Left ventricle myocardium inferior (tissue), 1 donor: ENCODE results near the gene RNF149. TPM values are rescaled to one million over a fixed set of nuclear protein-coding genes. Genes with fewer than 3 reads are reported as not detected.
A peak's percentile ranks its signal among the peaks of the same experiment; 100 is the strongest.
"Not testable (repeated sequence)": the region's sequence is repeated elsewhere in the genome, so short reads cannot be mapped to it uniquely, and the experiment has no call there.

Experiments
- DNase-seq: peaks from one replicate; pipeline ENCODE4 v3.0.0-alpha.2; 2020
- H3K27ac ChIP-seq: fragments of 200-600 bp; replicated peaks from 2 replicates; pipeline ENCODE4 v1.8.0; 2021
- H3K27me3 ChIP-seq: fragments of 200-600 bp; 2 replicates; pipeline ENCODE4 v1.8.0; 2021; ENCODE audit warnings: low read depth
- H3K36me3 ChIP-seq: fragments of 200-600 bp; 2 replicates; pipeline ENCODE4 v1.8.0; 2021
- H3K4me1 ChIP-seq: fragments of 200-600 bp; 2 replicates; pipeline ENCODE4 v1.8.0; 2021
- H3K4me3 ChIP-seq: fragments of 200-600 bp; 2 replicates; pipeline ENCODE4 v1.8.0; 2021; ENCODE audit warnings: mild to moderate bottlenecking, moderate library complexity
- H3K9me3 ChIP-seq: fragments of 200-600 bp; replicated peaks from 2 replicates; pipeline ENCODE4 v1.8.0; 2021
- intact Hi-C: fragments of 100-400 bp; cut with micrococcal nuclease; formaldehyde crosslinking; loops from one replicate; pipeline ENCODE4 v1.11.0; 2022
- total RNA-seq: library from RNA; stranded (reverse); fragmentation: NEBNext Ultra II Directional; extraction: Animal tissue kit (Norgen Biotek cat#: 25700); gene quantifications from one replicate; pipeline ENCODE4 v1.2.1, GENCODE V29; 2021
- TF ChIP-seq, protein P1 (sequence below): fragments of 200-600 bp; IDR thresholded peaks from 2 replicates; pipeline ENCODE4 v1.8.0; 2021; ENCODE audit warnings: antibody characterized with exemption, mild to moderate bottlenecking, borderline replicate concordance
- donor health status: DM: no; HTN: yes; CAD: no; lungs with severe emphysema.

The RNF149 gene
- total RNA-seq, 1 donor from 2014 or later: 12.0 TPM

DNA sequence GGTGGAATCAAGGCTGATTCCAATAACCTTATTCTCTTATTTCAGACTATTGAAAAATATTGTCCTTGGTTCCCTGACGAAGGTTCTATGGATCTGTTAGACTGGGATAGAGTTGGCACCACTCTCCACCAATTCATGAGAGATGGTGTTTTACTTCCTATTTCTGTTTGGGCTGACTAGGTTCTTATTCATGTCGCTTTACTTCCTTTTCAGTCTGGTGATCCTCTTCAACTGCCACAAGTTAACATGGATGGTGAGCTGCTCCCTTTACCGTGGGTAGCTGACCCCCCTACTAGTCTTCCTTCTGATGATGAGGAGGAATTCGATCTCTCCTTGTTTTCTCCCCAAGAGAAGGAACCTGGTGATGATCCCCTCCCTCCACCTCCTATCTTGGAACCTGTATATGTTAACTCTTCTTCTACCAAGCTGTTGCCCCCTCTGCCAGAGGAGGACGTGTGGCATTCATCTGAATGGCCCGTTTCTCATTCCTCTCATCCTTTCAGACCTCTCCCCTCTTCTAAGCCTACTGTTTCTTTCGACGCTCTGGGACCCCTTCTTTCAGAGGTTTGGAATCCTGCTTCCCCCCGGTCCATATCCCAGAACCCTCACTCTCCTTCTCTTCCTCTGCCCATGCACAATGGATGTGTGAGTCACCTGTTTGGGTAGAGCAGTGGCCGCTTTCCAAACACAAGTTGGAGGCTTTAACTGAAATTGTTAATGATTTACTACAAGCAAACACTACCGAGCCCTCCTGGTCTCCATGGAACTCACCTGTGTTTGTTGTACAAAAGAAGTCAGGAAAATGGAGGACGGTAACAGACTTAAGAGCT is 69.4 kb downstream of the RNF149 start:
- TF ChIP-seq, protein P1, sequence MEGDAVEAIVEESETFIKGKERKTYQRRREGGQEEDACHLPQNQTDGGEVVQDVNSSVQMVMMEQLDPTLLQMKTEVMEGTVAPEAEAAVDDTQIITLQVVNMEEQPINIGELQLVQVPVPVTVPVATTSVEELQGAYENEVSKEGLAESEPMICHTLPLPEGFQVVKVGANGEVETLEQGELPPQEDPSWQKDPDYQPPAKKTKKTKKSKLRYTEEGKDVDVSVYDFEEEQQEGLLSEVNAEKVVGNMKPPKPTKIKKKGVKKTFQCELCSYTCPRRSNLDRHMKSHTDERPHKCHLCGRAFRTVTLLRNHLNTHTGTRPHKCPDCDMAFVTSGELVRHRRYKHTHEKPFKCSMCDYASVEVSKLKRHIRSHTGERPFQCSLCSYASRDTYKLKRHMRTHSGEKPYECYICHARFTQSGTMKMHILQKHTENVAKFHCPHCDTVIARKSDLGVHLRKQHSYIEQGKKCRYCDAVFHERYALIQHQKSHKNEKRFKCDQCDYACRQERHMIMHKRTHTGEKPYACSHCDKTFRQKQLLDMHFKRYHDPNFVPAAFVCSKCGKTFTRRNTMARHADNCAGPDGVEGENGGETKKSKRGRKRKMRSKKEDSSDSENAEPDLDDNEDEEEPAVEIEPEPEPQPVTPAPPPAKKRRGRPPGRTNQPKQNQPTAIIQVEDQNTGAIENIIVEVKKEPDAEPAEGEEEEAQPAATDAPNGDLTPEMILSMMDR: no peak
- peaks cover 10% of the 10 kb centered on the region for H3K9me3 ChIP-seq

DNA sequence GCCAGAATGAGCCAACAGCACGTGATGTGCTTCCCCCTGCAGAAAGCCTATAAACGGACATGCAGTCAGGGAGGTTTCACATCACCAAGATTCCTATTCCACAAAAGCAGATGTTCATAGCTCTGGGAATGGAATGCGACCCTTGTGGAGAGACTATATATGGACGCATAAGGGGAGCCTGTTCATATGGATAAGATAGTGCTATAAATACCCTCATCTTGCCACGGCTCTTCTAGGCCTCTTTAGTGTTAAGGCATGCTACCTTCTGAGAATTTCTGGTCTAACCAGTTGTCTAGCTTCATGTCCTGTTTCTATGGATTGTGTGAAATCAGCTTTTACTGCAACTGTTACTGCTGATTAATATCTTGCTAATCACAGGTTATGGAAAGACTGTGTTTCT is 70.6 kb downstream of the RNF149 start:
- H3K27ac ChIP-seq, H3K27me3 ChIP-seq, H3K36me3 ChIP-seq, DNase-seq, H3K4me3 ChIP-seq, intact Hi-C loops: not testable (repeated sequence)
- peaks cover 10% of the 10 kb centered on the region for H3K9me3 ChIP-seq
- H3K4me1 ChIP-seq: peaks cover 41% of the 10 kb centered on the region

More for the DNA sequence above, 69.4 kb downstream of the RNF149 start:
- no peak for DNase-seq
- intact Hi-C loops: no loop called here
- no peaks in the 10 kb centered on the region for H3K36me3 ChIP-seq
- H3K27ac ChIP-seq: no peak overlapping the region
- H3K4me1 ChIP-seq: peaks cover 40% of the 10 kb centered on the region
- H3K27me3 ChIP-seq: no peaks in the 10 kb centered on the region
- H3K4me3 ChIP-seq: no peak overlapping the region

DNA sequence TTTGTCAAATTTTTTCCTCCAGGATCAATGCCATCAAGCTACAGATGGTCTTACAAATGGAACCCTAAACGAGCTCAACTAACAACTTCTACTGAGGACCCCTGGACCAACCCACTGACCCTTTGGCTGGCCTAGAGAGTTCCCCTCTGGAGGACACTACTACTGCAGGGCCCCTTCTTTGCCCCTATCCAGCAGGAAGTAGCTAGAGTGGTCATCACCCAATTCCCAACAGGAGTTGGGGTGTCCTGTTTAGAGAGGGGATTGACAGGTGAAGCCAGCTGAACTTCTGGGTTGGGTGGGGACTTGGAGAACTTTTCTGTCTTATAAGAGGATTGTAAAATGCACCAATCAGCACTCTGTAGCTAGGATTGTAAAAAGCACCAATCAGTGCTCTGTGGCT is 72.5 kb downstream of the RNF149 start:
- intact Hi-C loops, H3K4me3 ChIP-seq, H3K27ac ChIP-seq, H3K36me3 ChIP-seq, DNase-seq, H3K27me3 ChIP-seq: not testable (repeated sequence)
- Histone ChIP-seq H3K9me3 (peaks cover 10% of the 10 kb centered on the region), H3K4me1 (peaks cover 35% of the 10 kb centered on the region)

GRCh38 chr2:101234169-101234938 is 74.1 kb downstream of the RNF149 start:
- Histone ChIP-seq H3K4me3 (no peak overlapping the region), H3K27me3 (no peaks in the 10 kb centered on the region), H3K4me1 (peaks cover 24% of the 10 kb centered on the region), H3K36me3 (no peaks in the 10 kb centered on the region), H3K27ac (peak overlapping the region; percentile 48), H3K9me3 (peaks cover 10% of the 10 kb centered on the region)
- TF ChIP-seq, protein P1: no peak
- intact Hi-C loops: no loop called here
- DNase-seq: no peak

DNA sequence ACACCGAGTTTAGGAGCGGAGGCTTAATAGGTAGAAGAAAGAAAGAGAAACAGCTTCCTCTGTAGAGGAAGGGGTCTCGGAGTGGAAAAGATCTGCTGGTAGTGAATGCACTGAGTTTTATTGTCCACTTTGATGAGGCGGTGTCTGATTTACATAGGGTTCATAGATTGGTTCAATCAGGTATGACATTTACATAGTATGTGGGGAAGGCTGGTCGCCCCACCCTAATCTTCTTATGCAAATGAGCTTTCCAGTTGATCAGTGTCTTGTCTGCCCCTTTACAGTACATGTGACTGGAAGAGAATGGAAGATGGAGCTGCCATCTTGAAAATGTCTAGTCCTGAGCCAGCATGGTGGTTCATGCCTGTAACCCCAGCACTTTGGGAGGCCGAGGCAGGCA is 75.7 kb downstream of the RNF149 start:
- intact Hi-C loops: no loop called here
- no peak overlapping the region for H3K4me3 ChIP-seq
- no peak for DNase-seq

GRCh38 chr2:101231937-101232730 is 76.4 kb downstream of the RNF149 start:
- Histone ChIP-seq H3K27me3 (no peaks in the 10 kb centered on the region), H3K27ac (no peak overlapping the region), H3K4me3 (no peak overlapping the region), H3K36me3 (no peaks in the 10 kb centered on the region), H3K4me1 (peaks cover 14% of the 10 kb centered on the region), H3K9me3 (peaks cover 10% of the 10 kb centered on the region)
- no peak for DNase-seq
- TF ChIP-seq, protein P1: no peak
- intact Hi-C loops: no loop called here

More for the DNA sequence above, 75.7 kb downstream of the RNF149 start:
- no peak overlapping the region for H3K27ac ChIP-seq
- H3K36me3 ChIP-seq: no peaks in the 10 kb centered on the region
- H3K27me3 ChIP-seq: no peaks in the 10 kb centered on the region
- H3K9me3 ChIP-seq: peaks cover 10% of the 10 kb centered on the region
- peaks cover 20% of the 10 kb centered on the region for H3K4me1 ChIP-seq
- TF ChIP-seq, protein P1: no peak
